UCSD-AML1 (cell line): ENCODE data around the gene RAB11B.
"Not testable (repeated sequence)": the region's sequence is repeated elsewhere in the genome, so short reads cannot be mapped to it uniquely, and the experiment has no call there.

ENCODE experiments used
- DNase-seq: peaks from one replicate; lab custom pipeline; 2025; ENCODE audit not compliant: unreplicated experiment; lab: John Stamatoyannopoulos, UW

The RAB11B gene

DNA sequence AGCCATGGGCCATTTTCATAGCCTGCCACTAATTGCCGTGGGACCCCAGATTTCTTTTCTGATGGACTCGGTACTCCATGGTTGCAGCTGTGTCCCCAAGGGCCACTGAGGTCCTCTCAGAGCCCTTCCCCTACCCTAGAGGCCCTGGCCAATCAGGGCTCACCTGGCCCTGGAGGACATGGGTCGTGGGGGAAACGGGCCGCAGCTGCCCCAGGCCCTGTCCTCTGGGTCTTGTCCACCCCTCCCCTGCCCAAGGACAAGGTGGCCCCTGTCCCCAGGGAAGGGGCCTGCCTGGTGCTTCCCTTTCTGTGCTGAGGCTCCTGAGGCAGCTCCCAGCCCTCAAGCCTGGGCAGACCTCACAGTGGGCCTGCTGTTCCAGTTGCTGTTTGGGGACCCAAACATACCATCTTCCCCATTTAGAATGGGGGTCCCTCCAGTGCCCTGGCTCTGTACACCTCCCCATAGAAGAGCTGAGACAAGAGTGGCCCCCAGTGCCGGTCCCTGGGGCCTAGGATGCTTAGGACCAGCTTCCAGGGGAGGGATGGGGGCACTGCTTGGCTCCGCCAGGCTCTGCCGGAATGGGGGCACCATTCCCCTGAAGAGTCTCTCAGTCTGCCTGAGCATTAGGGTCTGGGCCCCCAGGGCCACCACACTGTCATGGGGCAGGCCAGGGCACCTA, 3.2 kb downstream of the RAB11B start:
- no peak for DNase-seq

DNA sequence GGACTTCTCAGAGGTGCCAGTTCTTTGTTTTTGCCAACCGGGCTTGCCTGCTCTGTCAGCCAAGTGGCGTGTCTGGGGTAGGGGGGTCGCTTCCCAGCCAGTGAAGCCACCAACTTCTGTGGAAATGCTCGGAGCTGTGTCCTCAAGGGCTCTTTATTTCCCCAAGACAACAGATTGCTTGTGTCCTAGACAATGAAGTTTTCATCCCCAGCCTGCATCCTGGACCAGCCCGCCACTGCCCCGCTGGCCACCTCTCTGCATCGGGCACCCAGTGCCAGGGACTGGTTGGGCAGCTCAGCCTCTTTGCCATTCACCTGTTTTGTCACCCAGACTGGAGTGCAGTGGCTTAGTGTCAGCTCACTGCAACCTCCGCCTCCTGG, 3.7 kb downstream of the RAB11B start:
- no peak for DNase-seq

GRCh38 chr19:8395621-8396082, 5.5 kb downstream of the RAB11B start:
- no peak for DNase-seq

DNA sequence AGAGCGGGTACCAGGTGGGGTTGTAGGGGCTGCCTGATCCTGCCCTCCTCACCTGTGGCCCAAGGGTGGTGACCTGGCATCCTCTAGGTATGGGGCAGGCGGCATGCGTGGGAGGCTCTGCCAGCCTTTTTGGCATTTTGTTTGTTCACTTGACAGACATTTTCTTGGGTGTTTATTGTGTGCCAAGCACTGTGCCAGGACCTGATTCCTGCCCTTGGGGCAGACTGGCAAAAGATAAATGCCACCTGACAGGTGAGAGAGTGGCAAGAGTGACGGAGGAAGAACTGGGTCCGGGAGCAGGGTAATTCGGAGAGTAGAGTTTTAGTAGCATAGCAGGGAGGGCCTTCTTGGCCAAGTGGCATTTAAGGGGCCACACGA, 6.0 kb downstream of the RAB11B start:
- no peak for DNase-seq

DNA sequence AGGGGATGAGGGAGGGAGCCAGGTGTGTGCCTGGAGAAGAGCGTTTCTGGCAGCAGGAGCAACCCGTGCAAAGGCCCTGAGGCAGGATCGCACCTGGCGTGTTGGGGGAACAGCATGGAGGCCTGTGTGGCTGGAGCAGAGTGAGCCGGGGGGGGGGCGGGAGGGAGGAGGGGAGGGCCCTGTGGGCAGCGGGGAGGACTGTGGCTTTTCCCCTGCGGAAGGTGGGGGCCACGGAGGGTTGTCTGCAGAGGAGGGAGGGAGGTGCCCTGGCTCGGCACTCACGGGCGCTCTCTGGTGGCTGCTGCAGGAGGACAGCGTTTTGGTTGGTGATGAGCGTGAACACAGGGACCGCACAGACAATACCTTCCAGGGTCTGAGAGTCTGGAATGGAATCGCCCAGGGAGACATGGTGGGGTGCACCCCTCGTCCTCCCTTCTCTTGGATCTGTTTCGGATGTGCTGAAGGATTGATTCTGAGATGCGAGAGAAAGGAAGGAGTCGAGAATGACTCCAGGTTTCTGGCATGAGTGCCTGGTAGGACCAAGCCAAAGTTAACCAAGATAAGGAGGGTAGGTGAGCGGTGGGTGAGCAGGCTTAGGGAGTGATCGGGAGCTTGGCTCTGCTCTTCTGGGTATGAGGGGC, 6.5 kb downstream of the RAB11B start:
- DNase-seq, result peak; percentile 60

DNA sequence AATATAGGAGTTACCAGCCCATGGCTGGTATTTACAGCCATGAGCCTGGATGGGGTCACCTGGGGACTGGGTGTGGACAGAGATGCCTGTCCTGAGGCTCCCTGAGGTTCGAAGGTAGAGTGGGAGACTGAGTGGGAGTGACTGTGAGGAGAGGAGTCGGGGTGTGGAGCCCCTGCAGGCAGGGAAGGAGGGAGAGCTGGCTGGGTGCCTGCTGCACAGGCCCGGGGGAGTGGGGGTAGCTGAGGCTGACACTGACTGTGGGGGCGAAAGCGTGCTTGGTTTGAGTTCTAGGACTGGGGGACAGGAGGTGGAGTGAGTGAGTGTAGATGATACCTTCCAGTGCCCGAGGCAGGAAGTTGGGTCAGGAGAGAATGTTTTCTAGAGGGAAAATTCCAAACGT, 7.1 kb downstream of the RAB11B start:
- no peak for DNase-seq

DNA sequence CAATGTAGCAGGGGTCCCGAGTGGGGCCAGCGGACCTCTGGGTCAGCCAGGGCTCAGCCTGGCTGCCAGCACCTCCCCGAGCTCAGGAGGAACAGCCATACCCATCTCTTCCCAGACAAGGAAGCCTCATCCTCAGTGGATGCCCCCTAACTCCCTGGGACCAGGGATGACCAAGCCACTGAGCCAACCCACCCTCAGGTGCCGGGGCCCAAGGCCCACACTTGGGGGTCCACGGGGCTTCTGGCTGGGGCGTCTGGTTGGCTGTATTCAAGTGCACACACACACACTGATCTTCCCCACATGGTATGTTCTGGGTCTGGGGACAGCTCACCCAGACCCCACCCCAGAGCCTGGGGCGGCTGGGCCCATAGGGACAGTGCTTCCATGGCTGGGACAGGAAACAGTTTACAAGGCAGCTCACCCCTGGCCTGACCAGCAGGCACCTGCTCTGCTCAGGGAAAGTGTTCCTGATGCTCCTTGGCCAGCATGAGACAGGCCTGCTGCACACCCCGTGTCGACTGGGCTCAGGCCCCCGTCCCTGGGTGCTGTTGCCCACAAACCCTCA, 7.7 kb downstream of the RAB11B start:
- DNase-seq, result no peak

DNA sequence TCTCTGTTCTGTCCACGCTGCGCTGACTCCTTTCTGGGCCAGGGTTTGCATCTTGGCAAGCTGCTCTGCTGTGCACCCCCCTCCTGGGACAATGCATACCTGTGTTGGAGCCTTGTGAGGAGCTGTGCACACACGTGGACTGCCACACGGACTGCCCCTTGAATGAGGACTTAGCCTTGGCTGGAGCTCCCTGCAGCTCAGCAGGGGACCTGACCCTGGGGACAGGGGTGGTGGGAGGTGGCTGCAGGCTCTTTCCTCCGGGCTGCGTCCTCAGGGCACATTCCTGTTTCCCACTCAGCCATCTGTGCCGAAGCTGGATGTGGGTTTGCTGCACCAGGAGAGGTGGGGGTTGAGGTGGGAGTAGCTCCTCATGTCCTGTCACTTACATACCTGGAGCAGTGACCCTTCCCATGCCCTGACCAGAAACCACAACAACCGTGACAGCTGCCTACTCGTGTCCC, 8.2 kb downstream of the RAB11B start:
- DNase-seq, result no peak

DNA sequence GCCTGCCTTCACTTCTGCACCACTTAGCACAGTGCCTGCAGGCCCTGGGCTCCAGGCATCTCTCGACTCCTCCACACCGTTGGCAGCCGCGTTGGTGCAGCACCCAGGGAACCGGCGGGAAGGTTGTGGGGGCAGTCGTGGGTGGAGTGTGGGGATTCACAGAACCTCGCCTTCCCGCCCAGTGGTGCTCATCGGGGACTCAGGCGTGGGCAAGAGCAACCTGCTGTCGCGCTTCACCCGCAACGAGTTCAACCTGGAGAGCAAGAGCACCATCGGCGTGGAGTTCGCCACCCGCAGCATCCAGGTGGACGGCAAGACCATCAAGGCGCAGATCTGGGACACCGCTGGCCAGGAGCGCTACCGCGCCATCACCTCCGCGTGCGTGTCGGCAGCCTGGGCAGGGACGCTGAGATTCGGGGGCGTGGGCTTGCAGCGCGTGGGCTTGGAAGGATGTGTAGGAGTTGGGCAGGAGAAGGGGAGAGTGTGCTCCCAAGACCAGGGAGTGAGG, 9.6 kb downstream of the RAB11B start:
- no peak for DNase-seq

- DNase-seq, result no peak
These were observed 11.8 kb downstream of the RAB11B start for GRCh38 chr19:8401981-8402411.

DNA sequence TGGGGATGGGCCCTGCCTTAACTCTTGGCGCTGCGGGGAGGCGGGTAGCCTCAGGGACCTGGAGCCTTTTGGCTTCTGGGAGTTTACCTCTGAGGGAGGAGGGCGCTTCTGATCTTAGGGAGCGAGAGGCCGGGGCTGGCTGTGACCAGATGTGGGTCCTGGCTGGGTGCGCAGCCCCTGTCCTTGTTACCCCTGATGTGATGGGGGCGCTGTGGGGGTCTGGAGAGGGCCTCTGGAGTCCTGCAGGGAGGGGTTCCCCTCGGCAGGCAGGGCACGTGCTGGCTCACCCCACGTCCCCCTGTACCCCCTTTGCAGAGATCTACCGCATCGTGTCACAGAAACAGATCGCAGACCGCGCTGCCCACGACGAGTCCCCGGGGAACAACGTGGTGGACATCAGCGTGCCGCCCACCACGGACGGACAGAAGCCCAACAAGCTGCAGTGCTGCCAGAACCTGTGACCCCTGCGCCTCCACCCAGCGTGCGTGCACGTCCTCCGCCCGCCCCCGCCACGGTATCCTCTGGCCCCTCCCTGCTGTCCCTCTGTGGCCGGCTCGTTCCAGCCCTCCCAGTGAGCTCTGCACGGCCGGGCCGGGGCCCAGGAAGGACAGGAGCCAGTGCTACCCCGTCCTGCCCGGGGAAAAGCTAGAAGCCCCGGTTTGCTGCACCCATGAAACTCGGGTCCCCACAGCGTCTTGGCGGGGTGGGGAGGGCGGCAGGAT, 13.1 kb downstream of the RAB11B start:
- DNase-seq, result no peak

GRCh38 chr19:8403820-8404109, 13.6 kb downstream of the RAB11B start:
- DNase-seq, result no peak

DNA sequence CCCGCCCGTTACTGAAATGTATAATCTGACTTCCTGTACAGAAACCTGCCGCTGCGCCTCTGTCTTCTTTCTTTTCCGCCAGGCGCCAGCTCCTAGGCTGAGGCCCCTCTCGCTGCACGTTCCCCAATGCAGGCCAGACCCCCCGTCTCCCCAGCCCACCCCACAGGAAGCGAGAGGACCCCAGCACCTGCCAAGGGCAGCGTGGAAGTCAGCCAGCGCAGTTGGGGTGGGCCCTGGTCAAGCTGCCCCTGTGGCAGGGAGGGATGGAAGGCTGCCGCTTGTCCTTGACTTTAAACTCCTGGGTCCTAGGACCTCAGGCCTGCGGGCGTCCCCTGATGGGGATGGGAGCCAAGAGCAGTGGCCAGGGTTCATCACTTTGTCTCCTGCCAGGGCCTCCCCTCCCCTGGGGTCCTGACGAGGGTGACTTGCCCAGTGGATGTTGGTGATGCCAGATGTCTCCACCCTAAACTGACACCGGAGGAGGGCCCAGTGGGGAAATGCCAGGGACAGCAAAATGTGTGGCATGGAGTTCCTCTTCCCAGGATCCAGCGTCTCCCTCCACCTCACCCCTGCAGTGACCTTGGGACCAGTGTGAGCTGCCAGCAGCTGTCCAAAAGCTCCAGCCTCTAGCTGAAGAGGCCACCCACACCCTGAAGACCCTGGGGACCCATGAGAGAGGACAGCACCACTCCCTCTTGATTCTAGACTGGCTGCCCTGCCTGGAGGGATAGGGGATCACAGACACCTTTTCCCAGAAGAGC, 14.4 kb downstream of the RAB11B start:
- no peak for DNase-seq

DNA sequence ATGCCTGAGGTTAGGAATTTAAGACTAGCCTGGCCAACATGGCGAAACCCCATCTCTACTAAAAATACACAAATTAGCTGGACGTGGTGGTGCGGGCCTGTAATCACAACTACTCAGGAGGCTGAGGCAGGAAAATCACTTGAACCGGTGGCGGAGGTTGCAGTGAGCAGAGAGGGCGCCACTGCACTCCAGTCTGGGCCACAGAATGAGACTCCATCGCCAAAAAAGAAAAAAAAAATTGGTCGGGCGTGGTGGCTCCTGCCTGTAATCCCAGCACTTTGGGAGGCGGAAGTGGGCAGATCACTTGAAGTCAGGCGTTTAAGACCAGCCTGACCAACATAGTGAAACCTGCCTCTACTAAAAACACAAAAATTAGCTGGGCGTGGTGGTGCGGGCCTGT, 20.6 kb downstream of the RAB11B start:
- DNase-seq, result not testable (repeated sequence)

DNA sequence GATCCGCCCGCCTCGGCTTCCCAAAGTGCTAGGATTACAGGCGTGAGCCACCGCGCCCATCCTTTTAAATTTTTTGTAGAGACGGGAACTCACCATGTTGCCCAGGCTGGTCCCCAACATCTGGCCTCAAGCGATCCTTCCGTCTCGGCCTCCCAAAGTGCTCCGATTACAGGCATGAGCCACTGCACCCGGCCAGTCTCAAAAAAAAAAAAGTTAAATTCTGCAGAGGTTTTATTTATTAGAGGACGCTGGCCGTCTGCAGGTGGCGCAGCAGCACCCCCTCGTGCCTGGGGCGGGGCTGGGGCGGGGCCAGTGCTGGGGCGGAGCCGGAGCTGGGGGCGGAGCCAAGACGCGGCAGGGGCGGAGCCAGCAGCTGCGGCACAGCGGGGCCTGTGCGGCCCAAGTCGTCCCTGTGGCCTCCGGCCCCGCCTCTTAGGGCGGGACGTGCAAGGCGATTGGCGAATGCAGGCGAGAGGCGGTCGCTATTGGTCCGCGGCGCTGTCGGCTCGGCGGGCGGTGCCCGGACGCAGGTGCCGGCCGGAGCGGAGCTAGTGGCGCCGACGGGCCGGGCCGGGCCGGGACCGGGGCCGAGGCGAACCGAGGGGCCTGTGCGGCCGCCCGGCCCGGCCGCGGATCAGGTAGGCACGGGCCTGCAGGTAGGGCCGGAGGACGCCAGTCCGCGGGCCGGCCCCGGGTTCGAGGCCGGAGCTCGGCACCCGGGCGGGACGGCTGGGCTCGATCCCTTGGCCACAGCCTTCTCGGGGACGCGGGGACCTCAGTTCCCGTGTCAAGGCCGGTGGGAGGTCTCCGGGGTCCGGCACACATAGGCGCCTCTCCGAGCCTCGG, 22.8 kb downstream of the RAB11B start, which contains the start of gene MARCHF2:
TSS of gene MARCHF2 (plus strand) at position 523 of the 846 bp plus-strand sequence. CDS start 8,536 bp downstream, outside the sequence.
- peak; percentile 99 for DNase-seq

DNA sequence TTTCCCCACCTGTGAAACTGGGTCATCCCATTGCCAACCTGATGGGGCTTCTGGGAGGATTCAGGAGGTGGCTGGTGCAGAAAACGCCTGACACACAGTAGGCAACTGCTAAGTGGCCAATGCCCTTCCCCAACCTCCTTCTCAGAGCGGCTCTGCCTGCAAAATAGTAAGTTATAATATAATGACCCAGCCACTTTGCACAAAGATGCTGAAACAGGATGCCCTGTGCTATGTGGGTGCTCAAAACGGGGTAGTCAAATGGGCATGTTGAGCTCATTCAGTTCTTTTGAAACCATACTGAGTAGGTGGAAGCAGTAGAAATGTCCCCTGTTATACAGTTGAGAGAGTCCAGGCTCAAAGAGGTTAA, 23.5 kb downstream of the RAB11B start:
- no peak for DNase-seq

- no peak for DNase-seq
These were observed 26.6 kb downstream of the RAB11B start for GRCh38 chr19:8416796-8417195.

GRCh38 chr19:8421484-8422461, 31.6 kb downstream of the RAB11B start:
- no peak for DNase-seq

DNA sequence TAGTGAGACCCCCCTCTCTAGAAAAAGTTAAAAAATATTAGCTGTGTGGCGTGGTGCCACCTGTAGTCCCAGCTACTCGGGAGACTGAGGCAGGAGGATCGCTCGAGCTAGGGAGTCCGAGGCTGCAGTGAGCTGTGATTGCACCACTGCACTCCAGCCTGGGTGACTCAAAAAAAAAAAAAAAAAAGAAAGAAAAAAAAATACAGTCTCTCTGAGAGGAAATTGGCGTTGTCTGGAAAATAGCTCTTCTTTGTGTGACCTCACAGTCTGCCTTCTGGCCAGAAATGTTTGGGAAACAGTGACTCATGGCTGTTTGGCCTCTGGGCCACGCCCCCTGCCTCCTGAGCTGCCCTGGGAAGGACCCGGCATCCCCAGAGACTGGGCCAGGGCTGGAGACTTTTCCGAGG, 33.7 kb downstream of the RAB11B start:
- peak; percentile 78 for DNase-seq
